Right lobe of liver (tissue), 6 donors: ENCODE measurements around the gene SLC17A5. TPM values are rescaled to one million over a fixed set of nuclear protein-coding genes. Genes with fewer than 3 reads are reported as not detected.

ENCODE experiments used
- ATAC-seq, 4 donors: fragments of 200-7000 bp; cut with Tn5 transposase; one replicate each; pipeline ENCODE4 v1.9.1; 2020; ENCODE audit warnings: mild to moderate bottlenecking in 4 of 4, moderate library complexity in 4 of 4
- DNase-seq, 3 donors: peaks; one replicate each; pipeline ENCODE4 v3.0.0-alpha.2; 2020
- H3K27ac ChIP-seq, 3 donors: fragments of 200-600 bp; one replicate each; pipeline ENCODE4 v1.8.0; 2022
- H3K27me3 ChIP-seq, 2 donors: fragments of 200-600 bp; one replicate each; pipeline ENCODE4 v1.8.0; 2022
- H3K36me3 ChIP-seq, 4 donors: fragments of 200-600 bp; sonication (generic) in 1 of 4; one replicate each; pipeline versions ENCODE4 v1.5.1 to v1.8.0; 2017 to 2022; ENCODE audit warnings: control low read depth in 1 of 4
- H3K4me1 ChIP-seq, 4 donors: fragments of 200-600 bp; sonication (generic) in 1 of 4; one replicate each; pipeline versions ENCODE4 v1.5.1 to v1.8.0; 2017 to 2022; ENCODE audit warnings: control low read depth in 1 of 4
- H3K4me3 ChIP-seq, 3 donors: fragments of 200-600 bp; one replicate each; pipeline ENCODE4 v1.8.0; 2022
- H3K9me3 ChIP-seq, 4 donors: fragments of 200-600 bp; sonication (generic) in 1 of 4; one replicate each; pipeline versions ENCODE4 v1.5.1 to v1.8.0; 2017 to 2022; ENCODE audit warnings: control low read depth in 1 of 4
- CTCF ChIP-seq, 4 donors: fragments of 200-600 bp in 3 of 4; fragments of 450-650 bp in 1 of 4; IDR thresholded peaks; one replicate each; pipeline versions ENCODE4 v1.5.1 to v1.8.0; 2016 to 2022; ENCODE audit warnings: antibody characterized with exemption in 4 of 4, mild to moderate bottlenecking in 2 of 4
- POLR2A ChIP-seq: fragments of 450-650 bp; IDR thresholded peaks from one replicate; pipeline ENCODE4 v1.6.1; 2017; ENCODE audit warnings: antibody characterized with exemption, mild to moderate bottlenecking
- whole genome bisulfite sequencing: methylation state at CpG from one replicate; pipeline ENCODE4 v1.1.6; 2018; ENCODE audit warnings: low coverage, low lambda C conversion rate; ENCODE audit not compliant: insufficient coverage; ENCODE audit errors: missing lambda C conversion rate; 5-methylcytosine and 5-hydroxymethylcytosine counted together
- intact Hi-C, 2 donors: fragments of 100-400 bp; cut with DNase I; formaldehyde crosslinking; loops; one replicate each; pipeline versions ENCODE4 v1.11.2 to v1.14.1; 2022
- total RNA-seq, 6 experiments: library from RNA; depleted of rRNA in 2 of 6; stranded (reverse); fragments of >200 nt in 2 of 6; fragmentation: NEBNext Ultra II Directional in 3 of 6; extraction: Animal tissue kit (Norgen Biotek cat#: 25700) in 3 of 6; gene quantifications; one replicate each; pipeline versions ENCODE4 v1.1.0 to v1.2.4, GENCODE V29; 2016 to 2023
- donor health status: DM: no; HTN: yes; CAD: no.
- donor health status: DM: no; HTN: no; CAD: no.
- donor health status: DM: no; HTN: no; CAD: no.
- donor health status: DM: no; HTN: yes; CAD: no.
- donor health status: DM: no; HTN: yes; CAD: no.

SLC17A5 gene
- total RNA-seq, 6 experiments from 2014 or later = 12.8 to 23.9 (median 15.2) TPM

- Histone ChIP-seq H3K4me1 (no peaks in the 10 kb centered on the region), H3K9me3 (no peaks in the 10 kb centered on the region), H3K4me3 (no peak overlapping the region), H3K27me3 (no peaks in the 10 kb centered on the region), H3K27ac (no peak overlapping the region), H3K36me3 (no peaks in the 10 kb centered on the region)
- TF ChIP-seq POLR2A (no peak), CTCF (IDR thresholded peaks at IDR 0.05) (no peak)
- no peak for ATAC-seq
- intact Hi-C loops = no loop called here
- WGBS = 67% methylated on average over 2 of the region's 2 CpGs
- DNase-seq = no peak
These were observed 12.6 kb upstream of the SLC17A5 start for GRCh38 chr6:73666393-73666792.

DNA sequence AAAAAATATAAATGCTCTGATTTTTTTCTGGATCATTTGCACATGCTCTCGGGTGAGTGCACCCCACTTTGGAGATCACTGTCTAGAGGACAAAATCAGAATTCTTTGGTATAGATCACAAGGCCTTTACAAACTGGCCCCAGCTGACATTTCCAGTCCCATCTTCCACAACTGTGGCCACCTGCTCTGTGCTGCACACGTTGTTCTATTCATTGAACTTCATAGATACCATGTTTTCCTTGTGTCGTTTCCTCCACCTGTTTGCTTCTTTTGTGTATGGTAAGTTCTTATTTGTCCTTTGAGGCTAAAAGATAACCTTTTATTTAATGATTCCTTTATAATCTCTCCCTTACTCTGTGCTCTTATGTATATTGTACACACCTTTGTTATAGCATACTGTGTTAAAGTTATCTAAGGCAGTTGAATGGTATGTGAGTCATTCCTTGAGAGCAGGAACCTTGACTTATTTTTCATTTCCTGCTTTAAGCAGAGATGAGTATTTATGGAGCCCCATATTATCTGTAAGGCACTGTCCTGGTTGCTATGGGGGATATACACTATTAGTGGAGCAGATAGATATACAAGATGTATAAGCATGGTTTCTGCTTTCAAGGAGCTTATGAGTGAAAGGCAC is 12.0 kb upstream of the SLC17A5 start:
- no peak for ATAC-seq
- no peak for DNase-seq
- 52% methylated on average over 3 of the region's 3 CpGs for WGBS
- Histone ChIP-seq H3K27ac (no peak overlapping the region), H3K36me3 (no peaks in the 10 kb centered on the region), H3K9me3 (no peaks in the 10 kb centered on the region), H3K4me3 (no peak overlapping the region), H3K4me1 (no peaks in the 10 kb centered on the region), H3K27me3 (no peaks in the 10 kb centered on the region)
- TF ChIP-seq POLR2A (no peak), CTCF (IDR thresholded peaks at IDR 0.05) (no peak)
- intact Hi-C loops = no loop called here

- WGBS = 65% methylated on average over 2 of the region's 2 CpGs
- H3K4me3 ChIP-seq = no peak overlapping the region
- no peak overlapping the region for H3K27ac ChIP-seq
- H3K9me3 ChIP-seq = no peaks in the 10 kb centered on the region
- no peak for DNase-seq
- H3K36me3 ChIP-seq = no peaks in the 10 kb centered on the region
- H3K4me1 ChIP-seq = no peaks in the 10 kb centered on the region
- intact Hi-C loops = no loop called here
- TF ChIP-seq CTCF (IDR thresholded peaks at IDR 0.05) (no peak), POLR2A (no peak)
- H3K27me3 ChIP-seq = no peaks in the 10 kb centered on the region
- no peak for ATAC-seq
These were observed 10.9 kb upstream of the SLC17A5 start for GRCh38 chr6:73664701-73665100.

DNA sequence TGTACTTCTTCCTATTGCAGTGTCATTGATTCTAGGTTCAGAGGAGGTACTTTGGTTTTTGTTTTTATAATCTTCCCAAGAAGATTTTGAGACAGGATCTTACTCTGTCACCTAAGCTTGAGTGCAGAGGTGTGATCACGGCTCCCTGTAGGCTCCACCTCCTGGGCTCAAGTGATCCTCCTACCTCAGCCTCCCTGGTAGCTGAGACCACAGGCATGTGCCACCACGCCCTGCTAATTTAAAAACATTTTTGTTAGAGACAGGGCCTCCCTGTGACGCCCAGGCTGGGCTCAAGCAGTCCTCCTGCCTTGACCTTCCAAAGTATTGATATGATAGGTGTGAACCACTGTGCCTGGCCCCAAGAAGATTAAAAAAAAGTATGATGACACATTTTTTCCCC is 3.4 kb upstream of the SLC17A5 start:
- Histone ChIP-seq H3K27me3 (no peaks in the 10 kb centered on the region), H3K4me1 (peaks cover 0 to 13% (median 0%) of the 10 kb centered on the region in 4 donors), H3K27ac (no peak overlapping the region), H3K36me3 (no peaks in the 10 kb centered on the region), H3K4me3 (no peak overlapping the region), H3K9me3 (no peaks in the 10 kb centered on the region)
- TF ChIP-seq CTCF (IDR thresholded peaks at IDR 0.05) (no peak), POLR2A (no peak)
- intact Hi-C loops = no loop called here
- DNase-seq = no peak
- ATAC-seq = no peak
- WGBS = 89% methylated on average over 3 of the region's 3 CpGs
